Measurements from ENCODE around the gene COTL1.

The COTL1 gene

GRCh38 chr16:84613408-84614072 is 4.3 kb downstream of the COTL1 start:
- DNase-seq = no peak

- DNase-seq = no peak
These were observed 5.2 kb downstream of the COTL1 start for GRCh38 chr16:84612686-84613085.

GRCh38 chr16:84611041-84611440 is 6.8 kb downstream of the COTL1 start:
- DNase-seq = no peak

- no peak for DNase-seq
These were observed 7.5 kb downstream of the COTL1 start for GRCh38 chr16:84610376-84610775.

- no peak for DNase-seq
These were observed 8.2 kb downstream of the COTL1 start for GRCh38 chr16:84609563-84610177.

GRCh38 chr16:84608282-84608681 is 9.6 kb downstream of the COTL1 start:
- no peak for DNase-seq

- no peak for DNase-seq
These were observed 10.2 kb downstream of the COTL1 start for GRCh38 chr16:84607694-84608093.

- DNase-seq = no peak
These were observed 10.8 kb downstream of the COTL1 start for GRCh38 chr16:84607061-84607460.

- no peak for DNase-seq
These were observed 11.6 kb downstream of the COTL1 start for GRCh38 chr16:84606081-84606875.

- DNase-seq = no peak
These were observed 12.5 kb downstream of the COTL1 start for GRCh38 chr16:84605339-84605848.

- no peak for DNase-seq
These were observed 13.3 kb downstream of the COTL1 start for GRCh38 chr16:84604477-84605013.

- DNase-seq = no peak
These were observed 13.9 kb downstream of the COTL1 start for GRCh38 chr16:84603940-84604339.

GRCh38 chr16:84603140-84603816 is 14.6 kb downstream of the COTL1 start:
- peak; percentile 27 for DNase-seq

- no peak for DNase-seq
These were observed 17.3 kb downstream of the COTL1 start for GRCh38 chr16:84600343-84601229.

- peak; percentile 4 for DNase-seq
These were observed 18.2 kb downstream of the COTL1 start for GRCh38 chr16:84599521-84600202.

- DNase-seq = no peak
These were observed 19.5 kb downstream of the COTL1 start for GRCh38 chr16:84598360-84598759.

- no peak for DNase-seq
These were observed 19.9 kb downstream of the COTL1 start for GRCh38 chr16:84597931-84598351.

- DNase-seq = no peak
These were observed 20.4 kb downstream of the COTL1 start for GRCh38 chr16:84597528-84597896.

GRCh38 chr16:84596801-84597527 is 20.9 kb downstream of the COTL1 start:
- no peak for DNase-seq

GRCh38 chr16:84596161-84596560 is 21.7 kb downstream of the COTL1 start:
- DNase-seq = no peak

- no peak for DNase-seq
These were observed 22.8 kb downstream of the COTL1 start for GRCh38 chr16:84595052-84595481.
